Activated T-helper 9 cell treated with anti-CD3 and anti-CD28 coated beads, Interleukin-2, amount 50 U/mL, for 16 hours (primary cell): Measurements from ENCODE around the gene CNEP1R1.

Source experiments
- DNase-seq: peaks from one replicate; pipeline ENCODE4 v3.0.0-alpha.2; 2020; ENCODE audit warnings: low read depth

The CNEP1R1 gene

GRCh38 chr16:50065624-50066481 lies 40.8 kb downstream of the CNEP1R1 start, which contains the start of gene HEATR3:
Gene HEATR3, plus strand, starts transcription at chr16:50065970. Its CDS starts 162 bp downstream, at chr16:50066132.
- DNase-seq = peak; percentile 89

- DNase-seq = no peak
Measured at GRCh38 chr16:50066482-50067289, 41.7 kb downstream of the CNEP1R1 start.

- DNase-seq = no peak
Measured at GRCh38 chr16:50067290-50067853, 42.3 kb downstream of the CNEP1R1 start.

- DNase-seq = no peak
Measured at GRCh38 chr16:50068550-50068949, 43.5 kb downstream of the CNEP1R1 start.

GRCh38 chr16:50069060-50069459 lies 44.0 kb downstream of the CNEP1R1 start:
- DNase-seq = no peak

- DNase-seq = no peak
Measured at GRCh38 chr16:50071075-50071671, 46.1 kb downstream of the CNEP1R1 start.

- DNase-seq = no peak
Measured at GRCh38 chr16:50072730-50073129, 47.7 kb downstream of the CNEP1R1 start.

GRCh38 chr16:50079397-50080140 lies 54.5 kb downstream of the CNEP1R1 start:
- DNase-seq = no peak

GRCh38 chr16:50081428-50082018 lies 56.5 kb downstream of the CNEP1R1 start:
- DNase-seq = no peak

- no peak for DNase-seq
Measured at GRCh38 chr16:50083996-50084395, 59.0 kb downstream of the CNEP1R1 start.

GRCh38 chr16:50086176-50086575 lies 61.2 kb downstream of the CNEP1R1 start:
- DNase-seq = no peak
